Right hindlimb (tissue), 1 donor: ENCODE data around the gene PTGIR.
"Not testable (repeated sequence)": the region's sequence is repeated elsewhere in the genome, so short reads cannot be mapped to it uniquely, and the experiment has no call there.

Experiments used
- DNase-seq: peaks from one replicate; pipeline ENCODE4 v3.0.0-alpha.2; 2018

The PTGIR gene

DNA sequence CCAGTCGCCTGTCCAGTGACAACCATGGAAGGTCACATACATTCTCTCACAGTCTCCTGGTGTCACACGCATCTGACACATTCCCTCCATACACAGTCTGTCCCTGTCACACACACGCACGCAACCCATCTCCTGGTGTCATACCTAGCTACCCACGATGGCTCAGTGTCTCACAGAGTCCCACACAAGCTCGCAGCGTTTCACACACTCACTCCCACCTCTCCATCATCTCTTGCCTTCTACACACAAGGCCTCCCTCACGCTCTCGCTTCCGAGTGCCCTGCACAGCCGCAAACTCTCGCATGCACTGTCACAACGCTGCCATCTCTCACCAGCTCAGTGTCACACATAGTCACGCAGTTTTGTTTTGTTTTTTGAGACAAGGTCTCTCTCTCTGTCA is 12.3 kb upstream of the PTGIR start:
- DNase-seq = no peak

DNA sequence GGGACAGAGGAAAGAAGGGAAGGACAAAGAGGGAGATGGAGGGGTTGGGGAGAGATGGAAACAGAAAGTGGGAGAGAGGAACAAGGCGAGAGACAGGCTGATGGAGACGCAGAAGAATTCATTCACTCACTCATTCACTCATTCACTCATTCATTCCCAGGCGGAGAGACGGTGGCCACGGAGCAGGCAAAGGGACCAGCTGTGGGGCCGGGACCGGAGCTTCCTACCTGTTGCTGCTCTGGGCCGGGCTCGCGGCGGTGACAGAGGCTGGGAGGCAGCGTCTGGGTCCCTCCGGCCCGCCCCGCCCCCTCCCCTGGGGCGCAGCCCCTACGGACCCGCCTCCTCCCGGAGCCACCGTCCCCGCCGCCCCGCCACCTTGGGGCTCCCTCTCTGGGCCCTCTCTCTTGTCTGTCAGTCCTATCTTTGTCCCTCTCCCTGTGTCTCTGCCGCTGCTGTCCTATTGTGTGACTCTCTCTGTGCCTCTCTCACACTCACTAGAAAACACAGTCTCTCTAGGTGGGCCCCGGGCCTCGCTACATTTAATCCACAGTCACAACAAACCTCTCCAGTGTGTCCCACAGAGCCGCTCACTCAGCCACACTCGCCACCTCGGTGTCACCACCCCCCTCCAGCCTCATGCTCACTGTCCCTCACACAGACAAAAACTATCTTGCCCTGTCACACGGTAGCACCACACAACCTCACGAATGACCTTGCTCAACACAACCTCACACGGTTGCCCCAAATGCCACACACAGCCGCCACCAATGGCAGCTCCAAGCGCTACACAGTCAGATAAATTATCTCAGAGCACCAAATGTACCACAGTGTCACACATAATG is 11.3 kb upstream of the PTGIR start, which contains the start of gene GNG8:
Gene GNG8 (minus strand): TSS at position 283 of the 842 bp plus-strand sequence. CDS start 1,520 bp downstream, outside the sequence.
- no peak for DNase-seq

DNA sequence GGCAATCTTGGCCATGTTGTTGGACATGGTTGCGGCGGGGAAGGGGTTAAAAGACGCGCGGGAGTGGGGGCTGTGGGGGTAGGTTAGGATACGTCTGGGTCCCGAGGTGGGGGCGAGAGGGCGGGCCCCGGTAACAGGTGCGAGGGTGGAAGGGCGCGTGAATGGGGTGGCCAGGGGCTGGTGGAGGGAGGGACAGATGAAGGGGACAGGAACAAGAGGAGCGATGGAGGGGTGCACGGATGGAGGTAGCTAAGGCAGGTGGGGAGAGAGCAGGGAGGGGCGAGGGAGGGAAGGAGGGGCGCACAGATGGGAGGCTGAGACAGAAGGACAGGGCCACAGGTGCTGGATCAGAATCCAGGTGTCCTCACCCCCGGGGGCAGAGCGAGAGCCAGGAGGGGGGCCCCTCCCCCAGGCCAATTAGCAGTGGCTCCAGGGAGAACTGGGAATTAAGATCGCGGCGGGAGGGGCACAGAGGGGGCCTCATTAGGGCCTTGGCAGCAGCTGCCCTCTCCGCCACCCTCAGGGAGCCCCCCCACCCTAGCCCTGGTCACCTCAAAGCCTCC is 9.8 kb upstream of the PTGIR start:
- DNase-seq = no peak

DNA sequence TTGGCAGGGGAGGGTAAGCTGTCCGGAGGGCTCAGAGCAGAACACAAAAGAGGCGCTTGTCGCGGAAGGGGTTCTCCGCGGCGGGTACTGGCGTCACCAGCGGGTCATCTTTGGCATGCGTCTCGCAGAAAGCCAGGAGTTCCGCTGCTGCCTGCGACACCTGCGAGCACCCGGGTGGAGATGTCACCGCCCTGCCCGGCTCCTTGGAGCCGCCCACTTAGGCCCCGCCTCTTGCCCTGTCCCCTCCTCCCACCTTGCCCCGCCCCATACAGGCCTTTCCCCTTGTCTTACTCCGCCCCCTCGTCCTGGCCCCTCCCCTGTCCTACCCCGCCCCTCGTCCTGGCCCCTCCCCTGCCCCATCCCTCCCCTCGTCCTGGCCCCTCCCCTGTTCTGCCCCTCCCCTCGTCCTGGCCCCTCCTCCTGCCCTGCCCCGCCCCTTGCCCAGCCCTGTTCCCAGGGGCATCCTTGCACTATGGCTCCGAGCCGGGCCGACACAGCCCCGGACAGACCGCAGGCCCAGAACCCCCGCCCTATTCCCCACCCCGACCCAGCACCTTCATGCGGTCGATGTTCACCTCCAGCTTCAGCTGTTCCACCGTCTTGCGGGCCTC is 9.3 kb upstream of the PTGIR start:
- DNase-seq = peak; percentile 83

DNA sequence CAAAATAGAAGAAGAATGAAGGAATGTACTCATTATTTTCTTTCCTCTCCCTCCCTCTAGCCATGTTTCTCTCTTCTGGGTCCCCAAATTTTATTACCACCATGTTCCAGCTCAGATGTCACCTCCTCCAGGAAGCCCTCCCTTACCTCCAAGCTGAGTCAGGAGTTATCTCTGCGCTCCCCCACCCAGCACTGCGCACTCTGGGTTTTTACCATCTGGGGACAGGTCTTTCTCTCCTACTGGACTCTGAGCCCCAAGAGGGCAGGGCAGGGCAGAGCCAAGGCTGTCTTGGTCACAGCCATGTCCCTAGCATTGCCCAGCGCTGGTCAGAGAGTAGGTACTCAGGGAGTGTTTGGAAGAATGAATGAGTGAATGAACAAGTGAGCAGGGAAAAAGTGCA is 8.2 kb upstream of the PTGIR start:
- peak; percentile 8 for DNase-seq

DNA sequence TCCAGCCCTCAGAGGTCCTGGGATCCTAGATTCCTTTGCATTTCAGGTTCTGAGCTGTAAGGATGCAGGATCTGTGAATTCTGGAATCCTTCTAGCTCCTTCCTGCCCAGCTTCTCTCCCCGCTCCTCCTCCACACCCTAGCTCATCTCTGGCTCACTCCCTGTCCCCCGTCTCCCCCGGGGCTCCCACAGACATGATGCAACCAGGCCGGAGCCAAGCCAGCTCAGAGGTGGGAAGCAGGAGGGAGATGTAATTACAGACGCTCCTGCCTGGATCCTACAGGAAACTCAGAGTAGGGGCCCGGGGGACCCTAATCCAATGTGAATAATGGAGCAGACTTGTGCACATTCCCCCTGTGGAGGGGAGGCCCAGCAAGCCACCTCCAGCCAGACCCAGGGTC is 6.6 kb upstream of the PTGIR start:
- peak; percentile 68 for DNase-seq

DNA sequence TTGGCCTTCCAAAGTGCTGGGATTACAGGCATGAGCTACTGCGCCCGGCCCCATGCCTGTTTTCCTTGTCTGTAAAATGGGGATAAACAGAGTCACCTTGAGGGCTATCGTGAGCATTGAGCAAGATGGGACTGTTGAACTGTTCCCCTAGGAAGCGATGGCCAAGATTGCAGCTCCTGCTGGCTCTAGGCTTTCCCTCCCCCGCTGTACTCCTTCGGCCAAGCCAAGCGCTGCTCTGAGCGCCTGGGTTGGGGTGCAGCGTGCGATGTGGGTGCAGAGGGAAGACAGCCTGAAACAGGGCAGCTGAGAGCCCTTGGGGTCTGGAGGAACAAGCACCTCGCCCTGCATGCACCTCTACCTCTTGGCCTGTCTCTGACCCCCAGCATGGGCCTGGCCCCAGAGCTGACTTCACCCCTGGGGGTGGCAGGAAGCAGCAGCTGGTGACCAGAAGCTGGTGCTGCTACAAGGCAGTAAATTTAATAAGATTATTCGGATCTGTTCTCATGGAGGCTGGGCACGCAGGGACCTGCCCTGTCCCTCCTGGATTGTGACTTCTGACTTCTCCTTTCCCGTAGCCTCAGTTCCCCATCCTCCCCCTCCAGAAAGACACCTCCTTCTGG is 5.8 kb upstream of the PTGIR start:
- DNase-seq = peak; percentile 21

DNA sequence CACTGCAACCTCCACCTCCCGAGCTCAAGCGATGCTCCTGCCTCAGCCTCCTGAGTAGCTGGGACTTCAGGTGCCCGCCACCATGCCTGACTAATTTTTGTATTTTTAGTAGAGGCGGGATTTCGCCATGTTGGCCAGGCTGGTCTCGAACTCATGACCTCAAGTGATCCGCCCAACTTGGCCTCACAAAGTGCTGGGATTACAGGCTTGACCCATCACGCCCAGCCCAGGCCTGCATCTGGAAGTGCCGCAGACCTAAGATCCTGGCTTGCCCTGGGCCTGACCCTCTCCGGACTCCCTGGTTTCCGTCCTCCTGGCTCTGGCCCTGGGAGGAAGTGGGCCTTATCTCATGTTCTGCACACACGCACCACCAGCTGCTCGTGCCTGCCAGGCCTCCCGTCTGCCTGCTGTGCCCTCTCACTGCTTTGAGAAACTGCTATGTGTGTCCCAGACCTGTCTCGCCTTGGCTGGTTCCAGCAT is 4.7 kb upstream of the PTGIR start:
- no peak for DNase-seq

DNA sequence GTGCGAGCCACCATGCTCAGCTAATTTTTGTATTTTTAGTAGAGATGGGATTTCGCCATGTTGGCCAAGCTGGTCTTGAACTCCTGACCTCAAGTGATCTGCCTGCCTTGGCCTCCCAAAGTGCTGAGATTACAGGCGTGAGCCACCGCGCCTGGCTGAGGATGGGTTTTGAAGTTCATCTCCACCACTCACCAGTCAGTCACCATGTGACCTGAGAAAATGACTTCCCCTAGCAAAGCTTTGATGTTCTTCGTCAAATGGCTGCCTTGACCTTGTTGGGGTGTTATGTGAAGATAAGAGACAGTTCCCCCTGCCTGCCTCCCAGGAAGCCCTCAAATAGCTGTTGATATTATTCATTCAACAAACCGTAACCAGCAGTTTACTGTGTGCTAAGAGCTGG is 4.1 kb upstream of the PTGIR start:
- DNase-seq = not testable (repeated sequence)

DNA sequence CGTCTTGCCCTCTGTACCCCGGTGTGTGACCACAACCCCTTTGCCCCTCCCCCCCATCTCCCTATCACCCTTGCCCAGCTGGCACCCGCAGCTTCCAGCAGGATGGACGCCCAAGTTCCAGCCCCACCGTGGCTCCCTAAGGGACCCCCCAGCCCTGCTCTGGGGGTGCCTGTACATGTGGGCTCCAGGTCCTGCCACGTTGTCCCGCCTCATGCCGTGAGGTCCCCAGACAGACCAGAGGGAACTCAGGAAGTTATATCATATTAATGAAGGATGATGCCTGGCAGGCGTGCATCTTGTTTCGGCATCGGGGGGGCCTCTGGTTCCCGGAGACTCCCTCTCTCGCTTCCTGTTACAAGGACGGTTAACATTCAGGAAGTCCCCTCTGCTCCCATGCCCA is 1.6 kb upstream of the PTGIR start:
- no peak for DNase-seq

DNA sequence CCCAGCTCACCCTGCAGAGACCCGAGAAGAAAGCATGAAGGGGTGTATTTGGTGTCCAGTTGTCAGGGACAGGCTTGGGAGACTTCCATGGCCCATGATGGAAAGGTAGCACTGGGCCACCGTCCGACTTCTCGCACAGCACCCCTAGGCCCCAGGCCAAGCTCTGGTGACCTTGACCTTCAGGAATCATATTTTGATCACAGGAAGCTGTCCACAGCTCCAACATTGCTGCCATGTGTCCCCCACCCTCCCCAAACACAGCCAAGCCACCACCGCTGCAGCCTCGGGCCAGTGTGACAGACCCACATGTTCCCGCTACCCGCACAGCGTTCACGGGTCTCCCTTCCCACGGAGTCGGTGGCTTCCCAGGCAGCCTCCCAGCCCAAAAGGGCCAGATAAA is 842 bp upstream of the PTGIR start:
- no peak for DNase-seq

DNA sequence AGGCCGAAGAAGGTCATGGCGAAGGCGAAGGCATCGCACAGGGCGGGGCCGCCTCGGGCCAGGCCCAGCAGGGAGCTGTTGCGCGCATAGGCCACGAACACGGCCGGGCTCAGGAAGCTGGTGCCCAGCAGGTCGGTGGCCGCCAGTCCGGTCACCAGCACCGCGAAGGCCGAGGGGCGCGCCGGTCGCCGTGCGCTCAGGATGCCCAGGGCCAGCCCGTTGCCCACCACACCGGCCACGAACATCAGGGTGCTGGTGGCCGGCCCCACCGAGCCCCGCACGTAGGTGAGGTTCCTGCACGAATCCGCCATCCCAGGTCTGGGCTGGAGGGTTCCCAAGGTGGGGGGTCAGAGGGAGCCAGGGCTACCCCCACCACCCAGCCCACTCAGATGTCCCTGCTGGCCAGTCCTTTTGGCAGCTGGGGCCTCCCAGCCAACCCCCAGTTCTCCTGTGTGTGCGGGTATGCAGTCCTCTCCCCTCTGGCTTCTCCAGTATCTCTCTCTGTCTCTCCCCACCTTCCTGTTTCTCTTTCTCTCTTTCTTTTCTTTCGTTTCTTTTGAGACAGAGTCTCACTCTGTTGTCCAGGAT is 880 bp downstream of the PTGIR start:
- DNase-seq = no peak

DNA sequence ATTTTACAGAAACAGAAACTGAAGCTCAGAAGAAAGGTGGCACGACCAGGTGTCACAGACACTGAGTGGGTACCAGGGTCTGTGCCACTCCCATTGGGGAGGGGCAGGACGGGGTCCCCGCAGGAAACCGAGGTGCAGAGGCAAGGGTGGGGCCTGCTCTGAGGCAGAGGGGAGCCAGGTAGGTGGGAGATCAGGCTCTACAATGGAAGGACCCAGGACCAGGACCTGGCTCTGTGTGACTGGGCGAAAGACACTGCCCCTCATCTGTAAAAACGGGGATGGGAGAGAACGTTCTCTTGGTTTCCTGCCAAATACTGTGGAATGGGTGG is 2.8 kb downstream of the PTGIR start:
- DNase-seq = no peak

DNA sequence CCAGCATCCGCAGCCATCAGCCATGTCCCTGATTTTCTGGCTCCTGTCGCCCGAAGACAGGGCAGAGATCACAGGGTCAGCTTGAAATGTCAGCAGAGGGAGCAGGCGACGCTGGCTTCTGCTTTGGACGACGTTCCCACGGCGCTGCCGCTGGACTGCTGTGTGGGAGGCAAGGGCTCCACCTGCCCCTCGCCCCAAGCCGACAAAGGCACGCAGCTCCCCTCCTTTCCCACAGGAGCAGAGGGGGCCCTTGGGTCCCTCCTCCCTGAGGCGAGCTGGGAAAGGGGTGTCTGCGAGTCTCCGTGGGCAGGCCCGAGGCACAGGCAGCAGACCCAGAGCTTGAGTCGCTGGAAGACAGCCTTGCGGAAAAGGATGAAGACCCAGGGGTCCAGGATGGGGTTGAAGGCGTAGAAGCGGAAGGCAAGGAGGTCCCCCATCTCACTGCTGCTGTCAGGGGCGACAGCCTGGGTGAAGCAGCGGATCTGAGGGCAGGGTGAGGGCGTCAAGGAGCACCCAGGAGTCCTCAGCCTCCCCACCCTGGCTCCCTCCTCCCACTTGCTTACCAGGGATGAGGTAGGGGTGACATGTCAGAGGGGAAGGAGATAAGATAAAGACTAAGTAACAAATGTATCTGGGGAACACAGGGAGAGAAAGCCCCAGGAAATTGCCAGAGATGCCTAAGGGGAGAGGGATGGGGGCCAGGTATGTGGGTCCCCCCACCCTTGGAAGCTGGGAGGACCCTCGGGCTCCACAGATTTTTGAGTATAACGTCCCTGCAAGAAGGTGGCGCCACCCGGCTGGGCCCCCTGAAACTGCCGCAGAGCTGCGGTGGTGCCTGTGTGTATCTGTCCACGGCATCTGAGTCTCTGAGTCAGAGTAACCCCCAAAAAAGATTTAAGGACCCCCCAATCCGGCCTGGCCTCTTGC is 3.4 kb downstream of the PTGIR start:
- DNase-seq = peak; percentile 25

DNA sequence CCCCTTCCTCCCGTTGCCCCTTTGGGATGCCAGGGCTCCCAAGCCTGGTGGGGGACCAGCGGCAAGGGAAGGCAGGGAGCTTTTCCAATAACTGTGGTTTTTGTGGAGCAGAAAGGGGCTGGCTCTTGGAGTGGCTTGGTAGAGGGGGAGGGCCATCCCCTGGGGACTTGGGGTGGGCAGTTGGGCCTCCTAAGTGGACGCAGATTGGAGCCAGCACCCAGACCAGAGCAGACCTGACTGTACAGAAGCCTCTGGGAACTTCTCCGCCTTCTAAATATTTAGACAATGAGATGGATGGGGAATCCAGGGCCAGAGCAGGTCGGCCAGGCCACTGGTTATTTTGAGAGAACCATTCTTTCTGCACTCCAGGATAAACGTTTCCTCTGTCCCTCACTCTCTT is 4.2 kb downstream of the PTGIR start:
- peak; percentile 48 for DNase-seq

DNA sequence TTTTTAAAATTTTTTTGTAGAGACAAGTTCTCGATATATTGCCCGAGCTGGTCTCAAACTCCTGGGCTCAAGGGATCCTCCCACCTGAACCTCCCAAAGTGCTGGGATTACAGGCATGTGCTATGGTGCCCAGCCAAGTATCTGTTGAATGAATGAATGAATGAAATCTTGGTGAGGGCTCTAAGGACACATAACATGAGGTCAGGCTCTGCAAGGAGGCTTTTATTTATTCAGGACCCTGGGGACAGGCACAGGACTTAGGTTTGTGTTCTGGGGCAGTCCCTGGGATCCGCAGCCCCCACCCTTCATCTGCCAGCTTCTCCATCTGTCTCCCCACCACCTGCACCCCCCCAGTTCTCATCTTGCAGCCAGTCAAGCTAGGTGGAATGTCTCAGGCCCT is 4.6 kb downstream of the PTGIR start:
- no peak for DNase-seq

DNA sequence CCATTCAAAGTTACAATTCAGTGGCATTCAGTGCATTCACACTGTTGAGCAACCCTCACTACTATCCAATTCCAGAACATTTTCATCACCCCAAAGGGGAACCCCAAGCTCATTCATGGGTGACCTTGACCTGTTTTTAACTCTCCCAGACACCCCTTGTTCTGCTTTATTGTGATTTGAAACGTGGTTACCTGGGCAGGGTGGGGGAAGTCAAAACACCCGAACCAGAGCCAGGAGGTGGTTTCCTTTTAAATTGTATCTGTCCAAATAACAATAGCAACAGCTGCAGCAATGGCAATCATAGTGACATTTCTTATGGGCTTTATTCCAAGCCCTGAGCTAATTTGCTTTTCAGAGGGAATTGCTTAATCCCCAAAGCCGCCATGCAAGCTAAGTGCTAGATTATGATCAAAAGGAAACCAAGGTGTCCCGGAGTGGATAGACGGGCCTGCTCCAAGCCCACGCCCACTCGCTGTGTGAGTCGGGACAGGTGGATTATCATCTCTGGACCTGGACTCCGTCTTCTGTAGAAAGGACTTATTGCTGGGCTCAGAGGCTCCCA is 6.1 kb downstream of the PTGIR start:
- DNase-seq = peak; percentile 23

DNA sequence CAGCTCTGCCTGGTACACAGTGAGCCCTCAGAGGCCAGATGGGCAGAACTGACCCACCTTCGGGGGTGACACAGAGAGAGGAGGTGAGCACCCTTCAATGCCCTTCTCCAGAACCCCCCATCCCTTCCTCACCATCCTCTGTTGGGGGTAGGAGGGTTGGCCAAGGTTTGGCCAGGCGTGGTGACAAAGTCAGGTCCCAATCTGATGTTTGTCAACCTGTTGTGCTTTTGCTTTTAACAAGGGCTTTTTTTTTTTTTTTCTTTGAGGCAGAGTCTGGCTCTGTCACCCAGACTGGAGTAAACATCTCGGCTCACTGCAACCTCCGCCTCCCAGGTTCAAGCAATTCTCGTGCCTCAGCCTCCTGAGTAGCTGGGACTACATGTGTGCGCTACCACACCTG is 7.3 kb downstream of the PTGIR start:
- no peak for DNase-seq

DNA sequence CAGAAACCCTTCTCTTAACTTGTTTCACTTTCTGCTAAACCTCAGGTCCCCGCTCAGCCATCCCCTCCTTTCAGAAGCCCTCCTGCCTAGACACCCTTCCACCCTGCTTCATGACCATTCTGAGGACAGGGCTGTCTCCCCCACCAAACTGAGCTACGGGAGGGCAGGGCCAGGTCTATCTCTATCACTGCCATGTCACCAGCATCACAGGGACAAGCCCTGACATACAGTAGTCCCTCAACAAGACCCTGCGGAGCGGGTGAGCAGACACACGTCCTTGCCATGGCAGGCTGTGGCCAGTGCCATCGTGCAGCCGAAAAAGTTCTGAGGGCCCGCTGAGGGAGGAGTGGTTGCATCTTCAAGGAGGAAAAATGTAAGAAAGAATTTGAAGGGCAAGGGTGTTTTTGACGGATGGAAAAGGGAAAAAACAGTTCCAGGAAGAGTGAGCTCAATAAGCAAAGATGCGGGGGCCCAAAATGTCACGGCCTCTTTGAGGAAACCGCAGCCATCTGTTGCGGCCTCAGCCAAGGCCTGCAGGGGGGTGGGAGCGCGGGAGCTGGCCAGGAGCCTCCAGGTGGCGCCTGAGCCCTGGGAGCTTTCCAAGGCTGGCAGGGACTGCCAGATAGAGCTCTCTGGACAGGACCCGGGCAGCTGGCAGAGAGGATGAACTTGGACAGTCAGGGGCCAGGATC is 8.1 kb downstream of the PTGIR start:
- DNase-seq = peak; percentile 60

DNA sequence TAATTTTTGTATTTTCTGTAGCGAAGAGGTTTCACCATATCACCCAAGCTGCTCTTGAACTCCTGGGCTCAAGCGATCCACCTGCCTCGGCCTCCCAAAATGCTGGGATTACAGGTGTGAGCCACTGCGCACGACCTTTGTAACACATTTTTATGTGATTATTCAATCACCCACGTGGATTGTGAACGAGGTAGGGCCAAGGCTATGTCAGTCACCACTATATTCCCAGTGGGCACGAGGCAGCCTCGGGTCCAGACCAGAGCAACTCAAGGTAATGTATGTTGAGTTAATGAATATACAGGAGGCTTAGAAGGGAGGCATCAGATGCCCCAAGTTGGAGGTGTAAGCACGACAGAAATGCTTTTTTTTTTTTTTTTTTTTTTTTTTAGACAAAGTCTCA is 8.9 kb downstream of the PTGIR start:
- no peak for DNase-seq

DNA sequence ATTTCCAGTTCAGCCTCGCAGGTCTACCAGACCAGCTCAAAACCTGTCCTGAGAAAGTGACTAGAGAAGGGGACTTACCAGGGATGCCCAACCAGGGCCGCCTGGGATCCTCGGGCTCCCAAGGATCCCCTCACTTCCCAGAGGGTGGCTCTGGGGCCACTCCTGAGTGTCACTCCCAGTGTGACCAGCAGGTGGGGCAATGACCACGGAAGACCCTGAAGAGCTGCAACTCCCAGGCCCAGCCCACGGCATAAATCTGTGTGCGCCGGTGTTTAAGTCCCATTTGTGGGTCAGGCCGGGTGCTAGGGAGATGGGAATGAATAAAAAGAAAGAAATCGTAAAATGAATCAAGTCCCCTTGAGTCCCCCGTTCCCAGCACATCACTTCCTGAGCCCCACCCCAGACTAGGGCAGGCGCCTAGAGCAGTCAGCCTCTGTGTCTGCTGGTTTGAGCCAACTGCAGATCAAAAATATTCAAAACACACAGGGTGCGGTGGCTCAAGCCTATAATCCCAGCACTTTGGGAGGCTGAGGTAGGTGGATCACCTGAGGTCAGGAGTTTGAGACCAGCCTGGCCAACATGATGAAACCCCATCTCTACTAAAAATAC is 10.7 kb downstream of the PTGIR start:
- DNase-seq = peak; percentile 86
